ENCODE results near the gene CRMP1.

Gene CRMP1

DNA sequence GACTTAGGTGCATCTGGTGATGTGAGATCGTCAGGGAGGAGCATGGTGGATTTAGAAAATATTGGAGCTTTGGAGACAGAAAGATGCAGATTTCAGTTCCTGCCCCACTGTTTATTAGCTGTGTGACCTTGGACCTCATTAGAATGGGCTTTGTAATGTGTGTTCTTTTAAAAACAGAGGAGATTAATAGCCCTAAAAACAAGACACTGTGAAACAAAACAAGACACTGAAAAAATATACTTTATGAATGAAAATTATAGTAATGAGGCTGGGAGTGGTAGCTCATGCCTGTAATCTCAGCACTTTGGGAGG is 102.4 kb downstream of the CRMP1 start:
- DNase-seq, result no peak

GRCh38 chr4:5789141-5789540 is 103.7 kb downstream of the CRMP1 start:
- DNase-seq, result no peak

DNA sequence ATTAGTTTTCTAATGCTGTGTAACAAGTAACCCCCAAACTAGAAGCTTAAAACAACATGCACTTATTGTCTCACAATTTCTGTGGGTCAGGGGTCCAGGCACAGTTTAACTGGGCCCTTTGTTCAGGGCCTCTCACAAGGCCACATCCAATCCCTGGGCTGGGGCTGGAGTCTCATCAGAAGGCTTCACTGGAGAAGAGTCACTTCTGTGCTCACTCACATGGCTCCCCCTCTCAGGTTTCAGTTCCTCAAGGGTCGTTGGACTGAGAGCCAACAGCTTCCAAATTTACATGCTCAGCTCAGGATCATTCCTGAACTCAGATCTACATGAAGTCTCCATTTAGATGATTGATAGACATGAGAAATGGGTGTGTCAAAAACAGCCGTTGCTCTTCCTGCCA is 104.7 kb downstream of the CRMP1 start:
- DNase-seq, result no peak

DNA sequence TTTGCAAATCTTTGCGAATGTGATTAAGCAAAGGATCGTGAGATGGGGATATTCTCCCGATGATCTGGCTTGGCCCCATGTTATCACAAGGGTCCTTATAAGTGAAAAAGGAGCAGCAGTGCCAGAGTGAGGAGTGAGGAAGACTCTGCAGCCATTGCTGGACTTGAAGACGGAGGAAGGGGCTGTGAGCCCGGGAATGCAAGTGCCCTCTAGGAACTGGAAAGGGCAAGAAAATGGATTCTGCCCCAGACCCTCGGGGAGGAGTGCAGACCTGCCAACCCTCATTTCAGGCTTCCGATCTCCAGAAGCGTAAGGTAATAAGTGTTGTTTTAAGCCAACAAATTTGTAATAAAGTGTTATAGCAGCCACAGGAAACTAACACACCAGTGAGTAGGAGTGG is 105.6 kb downstream of the CRMP1 start:
- DNase-seq, result no peak

- no peak for DNase-seq
Measured at GRCh38 chr4:5785806-5786680, 106.8 kb downstream of the CRMP1 start.

- DNase-seq, result no peak
Measured at GRCh38 chr4:5784960-5785611, 107.8 kb downstream of the CRMP1 start.

DNA sequence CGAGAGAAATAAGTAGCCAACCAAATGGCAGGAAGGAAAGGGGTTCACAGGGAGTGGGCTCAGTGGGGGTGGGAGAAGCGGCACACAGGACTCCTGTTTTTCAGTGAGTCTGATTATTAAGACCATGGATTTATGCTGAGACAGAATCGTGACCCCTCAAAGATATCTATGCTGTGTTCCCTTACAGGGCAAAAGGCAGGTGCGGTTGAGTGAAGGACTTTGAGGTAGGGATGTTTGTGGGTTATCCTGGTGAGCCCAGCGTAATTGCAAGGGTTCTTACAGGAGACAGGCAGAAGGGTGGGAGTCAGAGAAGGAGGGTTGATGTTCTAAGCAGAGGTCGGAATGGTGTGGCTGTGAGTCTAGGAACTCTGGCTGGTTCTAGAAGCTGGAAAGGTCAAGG is 108.9 kb downstream of the CRMP1 start:
- DNase-seq, result no peak

- no peak for DNase-seq
Measured at GRCh38 chr4:5783486-5783885, 109.4 kb downstream of the CRMP1 start.

DNA sequence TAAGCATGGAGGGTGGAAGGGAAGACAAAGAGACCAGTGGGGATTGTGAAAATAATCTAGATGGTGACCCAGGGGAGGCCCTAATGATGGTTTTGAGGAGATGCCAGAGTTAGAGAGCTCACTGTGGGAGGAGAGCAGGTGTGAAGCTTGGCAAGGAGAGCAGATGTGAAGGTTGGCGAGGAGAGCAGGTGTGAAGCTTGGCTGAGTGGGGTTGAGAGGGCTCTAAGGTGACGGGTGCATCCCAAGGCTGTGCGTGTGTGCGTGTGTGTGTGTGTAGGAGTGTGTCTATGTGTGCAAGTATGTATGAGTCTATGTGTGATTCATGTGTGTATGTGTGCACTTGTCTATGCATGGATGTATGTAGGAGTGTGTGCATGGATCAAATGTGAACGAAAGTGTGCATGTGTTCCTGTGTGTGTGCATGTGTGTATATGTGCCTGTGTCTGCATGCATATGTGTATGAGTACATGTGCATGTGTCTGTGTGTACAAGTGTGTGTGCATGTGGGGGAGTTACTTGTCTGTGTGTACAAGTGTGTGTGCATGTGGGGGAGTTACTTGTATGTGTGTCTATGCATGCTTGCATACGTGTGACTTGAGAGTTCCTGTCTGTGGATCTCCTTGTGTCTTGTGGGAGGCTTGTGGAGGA is 109.9 kb downstream of the CRMP1 start:
- DNase-seq, result no peak

GRCh38 chr4:5781691-5782090 is 111.2 kb downstream of the CRMP1 start:
- DNase-seq, result no peak

DNA sequence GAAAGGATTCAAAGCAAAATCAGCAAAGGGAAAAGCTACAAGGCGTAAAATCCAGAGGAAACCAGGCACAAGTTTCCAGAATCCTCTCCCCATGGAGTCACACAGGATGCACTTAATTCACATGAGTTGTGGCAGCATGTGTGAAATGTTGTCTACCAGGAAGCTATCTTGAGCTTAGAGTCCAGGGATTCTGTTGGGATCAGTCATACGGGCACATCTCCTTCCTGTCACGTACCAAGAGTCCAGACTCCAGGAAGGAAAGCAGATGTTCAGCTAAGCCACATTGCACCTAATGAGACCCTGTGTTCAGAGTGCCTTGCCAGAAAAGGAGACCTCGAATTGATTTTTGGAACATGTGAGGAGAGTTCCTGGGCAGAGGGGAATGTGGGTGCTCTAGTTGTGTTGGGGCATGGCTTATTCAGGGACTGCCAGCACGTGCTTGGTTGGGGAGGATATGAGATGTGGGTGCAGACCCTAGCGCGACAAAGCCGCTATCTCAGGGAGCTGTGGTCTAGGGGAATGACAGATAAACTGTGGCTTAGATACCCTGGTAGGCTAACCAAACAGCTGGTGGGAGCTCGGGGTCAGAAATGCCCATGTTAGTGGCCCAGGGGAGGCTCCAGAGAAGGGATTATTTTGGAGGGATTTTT is 111.9 kb downstream of the CRMP1 start:
- no peak for DNase-seq

DNA sequence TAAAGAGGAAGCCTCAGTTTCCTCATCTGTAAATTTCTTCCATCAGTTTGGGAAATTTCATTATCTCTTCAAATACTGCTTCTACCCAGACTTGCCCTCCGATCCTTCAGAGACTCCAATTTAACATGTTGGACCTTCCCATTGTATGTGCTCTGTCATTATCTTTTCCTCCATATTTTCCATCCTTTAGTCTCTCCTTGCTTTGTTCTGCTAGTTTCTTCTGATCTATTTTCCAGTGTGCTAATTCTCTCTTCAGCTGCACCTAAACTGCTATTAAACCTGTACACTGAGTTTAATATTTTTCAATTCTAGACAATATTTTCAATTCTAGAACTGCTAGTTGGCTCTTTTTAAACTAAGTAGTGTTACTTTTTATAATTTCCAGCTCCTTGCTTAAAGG is 116.4 kb downstream of the CRMP1 start:
- no peak for DNase-seq

- no peak for DNase-seq
Measured at GRCh38 chr4:5774416-5775036, 118.4 kb downstream of the CRMP1 start.

DNA sequence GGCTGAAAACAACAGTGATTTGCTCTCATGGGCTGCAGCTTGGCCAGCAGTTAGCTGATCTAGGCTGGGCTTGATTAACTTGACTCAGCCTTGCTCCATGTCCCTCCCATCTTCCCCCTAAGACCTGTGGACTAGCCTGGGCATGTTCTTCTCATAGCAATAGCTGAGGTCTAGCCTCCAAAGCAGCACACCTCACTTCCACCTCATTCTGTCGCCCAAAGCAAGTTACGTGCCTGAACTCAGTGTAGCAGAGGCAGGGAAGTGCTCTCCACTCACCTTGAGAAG is 119.7 kb downstream of the CRMP1 start:
- no peak for DNase-seq

GRCh38 chr4:5772528-5773270 is 120.2 kb downstream of the CRMP1 start:
- DNase-seq, result no peak
